Trophoblast cell (in vitro differentiated cells and primary cell): ENCODE measurements around the gene TRPM6.
A peak's percentile ranks its signal among the peaks of the same experiment; 100 is the strongest.

ENCODE experiments used
- DNase-seq, 2 donors: peaks; one replicate each; pipeline ENCODE4 v3.0.0-alpha.2; 2016
- H2AFZ ChIP-seq: 2 replicates; pipeline ENCODE4 v1.6.1; 2013; ENCODE audit warnings: low read length, moderate library complexity, mild to moderate bottlenecking; ENCODE audit not compliant: insufficient read depth, poor library complexity
- H2AK5ac ChIP-seq: 2 replicates; pipeline ENCODE4 v1.6.1; 2013; ENCODE audit warnings: mild to moderate bottlenecking, low read length
- H2BK120ac ChIP-seq: 2 replicates; pipeline ENCODE4 v1.6.1; 2013; ENCODE audit warnings: low read length, mild to moderate bottlenecking, moderate library complexity; ENCODE audit not compliant: insufficient read depth, poor library complexity
- H2BK12ac ChIP-seq: 2 replicates; pipeline ENCODE4 v1.6.1; 2013; ENCODE audit warnings: mild to moderate bottlenecking, low read length, moderate library complexity
- H2BK5ac ChIP-seq: 2 replicates; pipeline ENCODE4 v1.6.1; 2013; ENCODE audit warnings: low read length, low read depth, moderate library complexity, mild to moderate bottlenecking; ENCODE audit not compliant: poor library complexity
- H3K14ac ChIP-seq: 2 replicates; pipeline ENCODE4 v1.6.1; 2013; ENCODE audit warnings: mild to moderate bottlenecking, low read length
- H3K18ac ChIP-seq: 2 replicates; pipeline ENCODE4 v1.6.1; 2013; ENCODE audit warnings: mild to moderate bottlenecking, low read length
- H3K23ac ChIP-seq: 2 replicates; pipeline ENCODE4 v1.6.1; 2013; ENCODE audit warnings: low read length
- H3K27ac ChIP-seq: 2 replicates; pipeline ENCODE4 v1.5.1; 2013; ENCODE audit warnings: low read depth, mild to moderate bottlenecking, inconsistent platforms, low read length, moderate library complexity
- H3K27me3 ChIP-seq: 2 replicates; pipeline ENCODE4 v1.6.1; 2013; ENCODE audit warnings: inconsistent platforms, mild to moderate bottlenecking, low read length, moderate library complexity; ENCODE audit not compliant: insufficient read depth
- H3K36me3 ChIP-seq, 2 experiments: 1 replicate in 1 of 2; 2 replicates in 1 of 2; pipeline ENCODE4 v1.6.1; 2013; ENCODE audit warnings: low read length in 2 of 2, mild to moderate bottlenecking in 2 of 2, moderate library complexity in 1 of 2; ENCODE audit not compliant: insufficient read depth in 2 of 2, control insufficient read depth in 1 of 2
- H3K4ac ChIP-seq: 2 replicates; pipeline ENCODE4 v1.6.1; 2013; ENCODE audit warnings: low read depth, mild to moderate bottlenecking, low read length, moderate library complexity
- H3K4me1 ChIP-seq, 2 experiments: 1 replicate in 1 of 2; 2 replicates in 1 of 2; pipeline ENCODE4 v1.6.1; 2013; ENCODE audit warnings: low read length in 2 of 2, mild to moderate bottlenecking in 2 of 2, moderate library complexity in 1 of 2; ENCODE audit not compliant: insufficient read depth in 2 of 2, control insufficient read depth in 1 of 2
- H3K4me2 ChIP-seq: 2 replicates; pipeline ENCODE4 v1.6.1; 2013; ENCODE audit warnings: inconsistent platforms, mild to moderate bottlenecking, low read length, moderate library complexity
- H3K4me3 ChIP-seq: 2 replicates; pipeline ENCODE4 v1.5.1; 2013; ENCODE audit warnings: mild to moderate bottlenecking, low read depth, low read length, inconsistent platforms
- H3K79me1 ChIP-seq: one replicate; pipeline ENCODE4 v1.6.1; 2013; ENCODE audit warnings: low read length
- H3K79me2 ChIP-seq: 2 replicates; pipeline ENCODE4 v1.6.1; 2013; ENCODE audit warnings: low read length, mild to moderate bottlenecking; ENCODE audit not compliant: control insufficient read depth, insufficient read depth, poor library complexity
- H3K9ac ChIP-seq: 2 replicates; pipeline ENCODE4 v1.6.1; 2013; ENCODE audit warnings: mild to moderate bottlenecking, low read length
- H3K9me3 ChIP-seq: 2 replicates; pipeline ENCODE4 v1.6.1; 2013; ENCODE audit warnings: low read depth, mild to moderate bottlenecking, control low read depth, inconsistent platforms, low read length; ENCODE audit not compliant: insufficient read depth
- H4K12ac ChIP-seq: 2 replicates; pipeline ENCODE4 v1.6.1; 2013; ENCODE audit warnings: low read depth, mild to moderate bottlenecking, low read length, moderate library complexity
- H4K8ac ChIP-seq: 2 replicates; pipeline ENCODE4 v1.6.1; 2013; ENCODE audit warnings: low read depth, mild to moderate bottlenecking, low read length, moderate library complexity
- H4K91ac ChIP-seq: one replicate; pipeline ENCODE4 v1.6.1; 2013; ENCODE audit warnings: low read depth, mild to moderate bottlenecking, low read length, moderate library complexity
- WGBS: extraction: QIAGEN DNeasy Blood & Tissue Kit; methylation state at CpG from one replicate; pipeline ENCODE4 v1.1.7; 2013; ENCODE audit warnings: missing lambda C conversion rate; ENCODE audit not compliant: insufficient read length, insufficient coverage; ENCODE audit errors: extremely low coverage; 5-methylcytosine and 5-hydroxymethylcytosine counted together

Gene TRPM6

GRCh38 chr9:74887981-74888370 is 255 bp upstream of the TRPM6 start:
- H3K9me3 ChIP-seq: no peaks in the 10 kb centered on the region
- WGBS: no CpG with 5 or more reads among the region's 4 CpGs

GRCh38 chr9:74876382-74876949 is 11.3 kb downstream of the TRPM6 start:
- H3K23ac ChIP-seq: no peak overlapping the region
- H3K9ac ChIP-seq: no peak overlapping the region
- WGBS: no CpG with 5 or more reads among the region's 3 CpGs
- H2AFZ ChIP-seq: no peak overlapping the region
- no peak for DNase-seq
- no peak overlapping the region for H3K18ac ChIP-seq
- no peak overlapping the region for H2BK12ac ChIP-seq
- no peak overlapping the region for H3K14ac ChIP-seq
- no peak overlapping the region for H2BK120ac ChIP-seq
- peaks cover 2% of the 10 kb centered on the region for H3K9me3 ChIP-seq
- no peak overlapping the region for H4K12ac ChIP-seq
- H3K27me3 ChIP-seq: no peaks in the 10 kb centered on the region
- H2BK5ac ChIP-seq: no peak overlapping the region
- no peak overlapping the region for H4K91ac ChIP-seq
- no peak overlapping the region for H3K4me2 ChIP-seq
- H3K27ac ChIP-seq: no peak overlapping the region
- H3K79me2 ChIP-seq: no peaks in the 10 kb centered on the region
- no peaks in the 10 kb centered on the region for H3K36me3 ChIP-seq
- no peak overlapping the region for H3K4ac ChIP-seq
- H4K8ac ChIP-seq: no peak overlapping the region
- H2AK5ac ChIP-seq: no peak overlapping the region
- no peaks in the 10 kb centered on the region for H3K79me1 ChIP-seq
- H3K4me1 ChIP-seq: no peaks in the 10 kb centered on the region
- no peak overlapping the region for H3K4me3 ChIP-seq

More at GRCh38 chr9:74887981-74888370, 255 bp upstream of the TRPM6 start:
- H4K8ac ChIP-seq: no peak overlapping the region
- no peak overlapping the region for H3K23ac ChIP-seq
- H4K91ac ChIP-seq: no peak overlapping the region
- no peak overlapping the region for H3K4me3 ChIP-seq
- no peak overlapping the region for H3K9ac ChIP-seq
- no peak overlapping the region for H2BK120ac ChIP-seq
- no peak overlapping the region for H3K27ac ChIP-seq
- no peak overlapping the region for H2BK5ac ChIP-seq
- H3K4me1 ChIP-seq: peaks cover 0 to 3% of the 10 kb centered on the region in 2 experiments
- peak overlapping the region; percentile 94 for H3K4me2 ChIP-seq
- peaks cover 3% of the 10 kb centered on the region for H3K79me1 ChIP-seq
- no peak overlapping the region for H3K18ac ChIP-seq
- no peaks in the 10 kb centered on the region for H3K27me3 ChIP-seq
- no peak overlapping the region for H2AFZ ChIP-seq
- H4K12ac ChIP-seq: no peak overlapping the region
- H3K79me2 ChIP-seq: peaks cover 2% of the 10 kb centered on the region
- H2BK12ac ChIP-seq: no peak overlapping the region
- no peak overlapping the region for H3K14ac ChIP-seq
- H3K4ac ChIP-seq: no peak overlapping the region
- H2AK5ac ChIP-seq: no peak overlapping the region
- no peak for DNase-seq
- no peaks in the 10 kb centered on the region for H3K36me3 ChIP-seq

GRCh38 chr9:74875656-74876055 is 12.1 kb downstream of the TRPM6 start:
- Histone ChIP-seq H3K79me1 (no peaks in the 10 kb centered on the region), H3K4ac (no peak overlapping the region), H3K23ac (no peak overlapping the region), H3K14ac (no peak overlapping the region), H3K4me1 (no peaks in the 10 kb centered on the region), H3K18ac (no peak overlapping the region), H2BK120ac (no peak overlapping the region), H4K8ac (no peak overlapping the region), H3K27me3 (no peaks in the 10 kb centered on the region), H4K12ac (no peak overlapping the region), H3K79me2 (no peaks in the 10 kb centered on the region), H3K9me3 (peaks cover 2% of the 10 kb centered on the region), H4K91ac (no peak overlapping the region), H3K4me2 (no peak overlapping the region), H2BK5ac (no peak overlapping the region), H3K4me3 (no peak overlapping the region), H2AFZ (no peak overlapping the region), H3K27ac (no peak overlapping the region), H2BK12ac (no peak overlapping the region), H3K36me3 (no peaks in the 10 kb centered on the region), H2AK5ac (no peak overlapping the region), H3K9ac (no peak overlapping the region)
- DNase-seq: no peak
- WGBS: no CpG with 5 or more reads among the region's 1 CpG

- Histone ChIP-seq H3K9ac (no peak overlapping the region), H3K9me3 (peaks cover 2% of the 10 kb centered on the region), H3K27ac (no peak overlapping the region), H3K27me3 (no peaks in the 10 kb centered on the region), H3K4me2 (no peak overlapping the region), H3K79me2 (no peaks in the 10 kb centered on the region), H2BK5ac (no peak overlapping the region), H3K4ac (no peak overlapping the region), H4K12ac (no peak overlapping the region), H4K91ac (no peak overlapping the region), H3K14ac (no peak overlapping the region), H2AFZ (no peak overlapping the region), H3K4me1 (no peaks in the 10 kb centered on the region), H2BK120ac (no peak overlapping the region), H3K4me3 (no peak overlapping the region), H3K23ac (no peak overlapping the region), H2AK5ac (no peak overlapping the region), H3K79me1 (no peaks in the 10 kb centered on the region), H2BK12ac (no peak overlapping the region), H4K8ac (no peak overlapping the region), H3K36me3 (no peaks in the 10 kb centered on the region), H3K18ac (no peak overlapping the region)
- no CpG with 5 or more reads among the region's 2 CpGs for WGBS
- no peak for DNase-seq
These were observed 13.5 kb downstream of the TRPM6 start for GRCh38 chr9:74874220-74874619.
